Sigmoid colon (tissue), 7 donors: ENCODE data around the gene NSUN4. TPM values are rescaled to one million over a fixed set of nuclear protein-coding genes. Genes with fewer than 3 reads are reported as not detected.

Source experiments
- DNase-seq: peaks from one replicate; pipeline ENCODE4 v3.0.0-alpha.2; 2019
- H3K27ac ChIP-seq, 4 donors: fragments of 200-600 bp; sonication (generic); one replicate each; pipeline ENCODE4 v1.5.1; 2016 to 2019; ENCODE audit warnings: mild to moderate bottlenecking in 1 of 4
- H3K27me3 ChIP-seq, 3 donors: fragments of 200-600 bp; sonication (generic); one replicate each; pipeline ENCODE4 v1.5.1; 2019; ENCODE audit warnings: mild to moderate bottlenecking in 1 of 3
- H3K36me3 ChIP-seq, 4 donors: fragments of 200-600 bp; sonication (generic); one replicate each; pipeline ENCODE4 v1.5.1; 2016 to 2019
- H3K4me1 ChIP-seq, 4 donors: fragments of 200-600 bp; sonication (generic); one replicate each; pipeline ENCODE4 v1.5.1; 2017 to 2019
- H3K4me3 ChIP-seq, 4 donors: fragments of 200-600 bp; sonication (generic); one replicate each; pipeline ENCODE4 v1.5.1; 2017 to 2019; ENCODE audit warnings: mild to moderate bottlenecking in 2 of 4, moderate library complexity in 1 of 4
- H3K9me3 ChIP-seq, 4 donors: fragments of 200-600 bp in 3 of 4; sonication (generic) in 3 of 4; one replicate each; pipeline versions ENCODE4 v1.5.1 to v1.6.1; 2013 to 2019
- EP300 ChIP-seq, 4 donors: sonication (generic); formaldehyde crosslinking; IDR thresholded peaks; one replicate each; pipeline ENCODE4 v1.6.1; 2017; ENCODE audit warnings: antibody characterized with exemption in 4 of 4
- POLR2A ChIP-seq, 2 donors: fragments of 450-650 bp; IDR thresholded peaks; one replicate each; pipeline ENCODE4 v1.6.1; 2016; ENCODE audit warnings: antibody characterized with exemption in 2 of 2, mild to moderate bottlenecking in 2 of 2, moderate library complexity in 2 of 2
- POLR2AphosphoS5 ChIP-seq, 4 donors: sonication (generic); formaldehyde crosslinking; IDR thresholded peaks; one replicate each; pipeline ENCODE4 v1.6.1; 2017; ENCODE audit warnings: antibody characterized with exemption in 4 of 4
- WGBS, 2 donors: extraction: QIAGEN DNeasy Blood & Tissue Kit; methylation state at CpG; one replicate each; pipeline ENCODE4 v1.1.7; 2013; 5-methylcytosine and 5-hydroxymethylcytosine counted together
- intact Hi-C: fragments of 100-400 bp; cut with DNase I; formaldehyde crosslinking; loops from one replicate; pipeline ENCODE4 v1.15.1; 2023
- polyA plus RNA-seq, 3 donors: library from polyadenylated mRNA; stranded (reverse); fragments of 200-250 nt; gene quantifications; one replicate each; pipeline ENCODE4 v1.2.3, GENCODE V29; 2013
- total RNA-seq, 4 donors: library from RNA; depleted of rRNA; stranded (reverse); fragments of >200 nt; gene quantifications; one replicate each; pipeline ENCODE4 v1.1.0, GENCODE V29; 2016
- TF ChIP-seq, protein P1 (sequence below), 4 experiments: fragments of 450-650 bp in 3 of 4; fragments of 200-600 bp in 1 of 4; IDR thresholded peaks; one replicate each; pipeline ENCODE4 v1.5.1; 2016 to 2019; ENCODE audit warnings: antibody characterized with exemption in 4 of 4, mild to moderate bottlenecking in 3 of 4, moderate library complexity in 2 of 4
- donor health status: healthy with polysubstance abuse.
- donor health status: Bipolar disorder and iron deficiency.
- donor health status: healthy.

Gene NSUN4
- total and polyA plus RNA-seq, 7 donors, result 7.2 to 18.6 (median 13.2) TPM

DNA sequence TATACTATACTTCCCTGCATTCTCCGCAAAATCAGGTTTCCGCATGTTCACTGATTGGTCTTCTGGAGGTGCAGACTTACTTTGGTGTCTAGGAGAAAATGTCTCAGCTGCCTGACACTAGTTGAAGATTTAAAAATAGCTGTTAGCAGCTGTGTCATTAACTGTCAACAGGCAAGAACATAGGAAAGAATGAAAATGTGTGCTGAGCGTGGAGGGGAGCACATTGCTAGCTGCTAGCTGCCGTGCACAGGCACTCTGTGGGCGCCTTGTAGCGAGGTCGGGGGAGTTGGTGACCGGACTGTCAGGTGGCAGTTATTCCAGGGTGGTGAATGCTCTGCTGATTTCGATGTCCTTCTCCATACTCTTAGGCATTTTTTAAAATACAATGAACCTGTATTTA lies 58.7 kb downstream of the NSUN4 start:
- peaks cover 0 to 26% (median 21%) of the 10 kb centered on the region in 4 donors for H3K4me1 ChIP-seq
- TF ChIP-seq, protein P1, sequence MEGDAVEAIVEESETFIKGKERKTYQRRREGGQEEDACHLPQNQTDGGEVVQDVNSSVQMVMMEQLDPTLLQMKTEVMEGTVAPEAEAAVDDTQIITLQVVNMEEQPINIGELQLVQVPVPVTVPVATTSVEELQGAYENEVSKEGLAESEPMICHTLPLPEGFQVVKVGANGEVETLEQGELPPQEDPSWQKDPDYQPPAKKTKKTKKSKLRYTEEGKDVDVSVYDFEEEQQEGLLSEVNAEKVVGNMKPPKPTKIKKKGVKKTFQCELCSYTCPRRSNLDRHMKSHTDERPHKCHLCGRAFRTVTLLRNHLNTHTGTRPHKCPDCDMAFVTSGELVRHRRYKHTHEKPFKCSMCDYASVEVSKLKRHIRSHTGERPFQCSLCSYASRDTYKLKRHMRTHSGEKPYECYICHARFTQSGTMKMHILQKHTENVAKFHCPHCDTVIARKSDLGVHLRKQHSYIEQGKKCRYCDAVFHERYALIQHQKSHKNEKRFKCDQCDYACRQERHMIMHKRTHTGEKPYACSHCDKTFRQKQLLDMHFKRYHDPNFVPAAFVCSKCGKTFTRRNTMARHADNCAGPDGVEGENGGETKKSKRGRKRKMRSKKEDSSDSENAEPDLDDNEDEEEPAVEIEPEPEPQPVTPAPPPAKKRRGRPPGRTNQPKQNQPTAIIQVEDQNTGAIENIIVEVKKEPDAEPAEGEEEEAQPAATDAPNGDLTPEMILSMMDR (IDR thresholded peaks at IDR 0.05), result no peak
- TF ChIP-seq EP300 (IDR thresholded peaks at IDR 0.05), result no peak
- TF ChIP-seq POLR2AphosphoS5 (IDR thresholded peaks at IDR 0.05), result no peak
- no peak for TF ChIP-seq POLR2A (IDR thresholded peaks at IDR 0.05)
- intact Hi-C loops, result no loop called here

DNA sequence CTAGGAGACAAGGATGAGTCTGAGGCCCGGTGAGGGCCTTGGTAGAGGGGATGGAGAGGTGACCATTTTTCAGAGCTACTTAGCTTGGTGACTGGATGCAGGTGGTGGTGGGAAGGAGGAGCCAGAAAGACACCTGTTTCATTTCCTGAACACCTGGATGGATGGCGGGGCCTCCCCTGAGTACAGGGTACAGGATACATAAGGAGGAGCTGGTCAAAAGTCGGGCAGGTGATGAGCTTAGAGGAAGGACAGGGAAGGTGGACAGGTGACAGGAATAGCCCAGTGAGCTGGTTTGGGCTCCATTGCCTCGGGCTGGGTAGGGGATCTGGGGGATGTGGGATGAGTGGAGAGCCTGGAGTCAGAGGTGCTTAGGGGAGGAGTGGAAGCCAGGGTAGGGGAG lies 59.8 kb downstream of the NSUN4 start:
- H3K9me3 ChIP-seq, result no peaks in the 10 kb centered on the region
- TF ChIP-seq POLR2AphosphoS5 (IDR thresholded peaks at IDR 0.05), result no peak
- TF ChIP-seq, protein P1 (IDR thresholded peaks at IDR 0.05), result no peak
- no peak for TF ChIP-seq EP300 (IDR thresholded peaks at IDR 0.05)
- TF ChIP-seq POLR2A (IDR thresholded peaks at IDR 0.05), result no peak
- H3K4me3 ChIP-seq, result no peak overlapping the region
- WGBS, 2 donors, result 17 to 50% methylated on average over 4 of the region's 4 CpGs
- no peaks in the 10 kb centered on the region for H3K27me3 ChIP-seq
- peaks cover 0 to 15% (median 12%) of the 10 kb centered on the region in 4 donors for H3K4me1 ChIP-seq
- intact Hi-C loops, result no loop called here
- H3K36me3 ChIP-seq, result no peaks in the 10 kb centered on the region
- peak; percentile 48 for DNase-seq
- H3K27ac ChIP-seq, result no peak overlapping the region

More for the DNA sequence above, 58.7 kb downstream of the NSUN4 start:
- 67 to 90% methylated on average over 9 of the region's 9 CpGs for WGBS, 2 donors
- no peak overlapping the region for H3K4me3 ChIP-seq
- H3K27me3 ChIP-seq, result no peaks in the 10 kb centered on the region
- H3K27ac ChIP-seq, result no peak overlapping the region
- peak; percentile 51 for DNase-seq
- no peaks in the 10 kb centered on the region for H3K36me3 ChIP-seq
- no peaks in the 10 kb centered on the region for H3K9me3 ChIP-seq

DNA sequence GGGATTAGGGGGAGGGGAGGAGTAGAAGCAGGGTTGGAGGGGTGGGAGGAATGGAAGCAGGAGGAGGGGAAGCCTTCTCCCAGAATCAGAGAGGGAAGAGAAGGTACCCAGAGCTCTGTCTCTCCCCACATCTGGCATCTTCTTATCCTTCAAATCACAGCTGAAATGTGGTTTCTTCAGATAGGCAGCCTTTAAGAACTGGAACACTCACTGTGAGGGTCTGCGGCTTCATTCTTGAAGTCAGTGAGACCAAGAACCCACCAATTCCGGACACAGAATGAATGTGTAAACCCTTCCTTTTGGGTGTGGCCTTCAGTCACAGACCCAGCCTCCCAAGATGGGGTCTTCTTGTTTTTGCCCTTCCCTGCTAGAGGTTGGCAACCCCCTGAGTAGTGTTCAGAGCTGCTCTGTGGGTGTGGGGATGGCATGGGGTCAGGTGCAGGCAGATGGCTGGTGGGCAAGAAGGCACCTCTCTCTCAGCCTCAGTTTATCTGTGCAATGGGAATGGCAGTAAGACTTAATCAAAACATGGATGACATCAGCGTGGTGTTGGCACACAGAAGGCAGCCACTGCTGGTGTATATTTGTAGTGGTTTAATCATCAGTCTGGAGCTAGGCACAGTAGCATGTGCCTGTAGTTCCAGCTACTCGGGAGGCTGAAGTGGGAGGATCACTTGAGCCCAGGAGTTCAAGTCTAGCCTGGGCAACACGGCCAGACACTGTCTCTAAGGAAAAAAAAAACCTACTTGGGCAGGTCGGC lies 60.7 kb downstream of the NSUN4 start:
- TF ChIP-seq EP300 (IDR thresholded peaks at IDR 0.05) (no peak), POLR2A (IDR thresholded peaks at IDR 0.05) (no peak), POLR2AphosphoS5 (IDR thresholded peaks at IDR 0.05) (no peak)
- TF ChIP-seq, protein P1 (IDR thresholded peaks at IDR 0.05), result no peak
- H3K9me3 ChIP-seq, result no peaks in the 10 kb centered on the region
- peak; percentile 48 for DNase-seq
- peak overlapping the region; percentile 2 to 56 (median 47) for H3K27ac ChIP-seq
- H3K4me3 ChIP-seq, result no peak overlapping the region
- no peaks in the 10 kb centered on the region for H3K27me3 ChIP-seq
- H3K4me1 ChIP-seq, result peaks cover 0 to 19% (median 18%) of the 10 kb centered on the region in 4 donors
- WGBS, 2 donors, result 30 to 69% methylated on average over 6 of the region's 6 CpGs
- intact Hi-C loops, result no loop called here
- no peaks in the 10 kb centered on the region for H3K36me3 ChIP-seq

- peaks cover 0 to 24% (median 21%) of the 10 kb centered on the region in 4 donors for H3K4me1 ChIP-seq
- intact Hi-C loops, result no loop called here
- peak; percentile 36 to 63 (median 50) for TF ChIP-seq POLR2AphosphoS5 (IDR thresholded peaks at IDR 0.05)
- TF ChIP-seq EP300 (IDR thresholded peaks at IDR 0.05), result no peak
- TF ChIP-seq, protein P1 (IDR thresholded peaks at IDR 0.05), result no peak
- no peak for TF ChIP-seq POLR2A (IDR thresholded peaks at IDR 0.05)
- WGBS, 2 donors, result 12 to 49% methylated on average over 10 of the region's 10 CpGs
- peak; percentile 92 for DNase-seq
- H3K36me3 ChIP-seq, result no peaks in the 10 kb centered on the region
- H3K9me3 ChIP-seq, result no peaks in the 10 kb centered on the region
- H3K27ac ChIP-seq, result peak overlapping the region; percentile 2 to 56 (median 47)
- peak overlapping the region in 1 of 4 donors; percentile 2 for H3K4me3 ChIP-seq
- H3K27me3 ChIP-seq, result no peaks in the 10 kb centered on the region
Observed at GRCh38 chr1:46401964-46402626, 61.5 kb downstream of the NSUN4 start.
